K562 (cell line): ENCODE measurements around the gene FRAT1. TPM values are rescaled to one million over a fixed set of nuclear protein-coding genes. Genes with fewer than 3 reads are reported as not detected.

Experiments
- BCL6 ChIP-seq: fragments of 250-450 bp; sonication (Bioruptor Pico); IDR thresholded peaks from 2 replicates; pipeline ENCODE4 v1.4.0; 2020
- E2F6 ChIP-seq, 2 experiments: IDR thresholded peaks; 2 replicates each; pipeline ENCODE4 v1.6.1; 2011; ENCODE audit warnings: borderline replicate concordance in 1 of 2, control low read depth in 1 of 2, low read depth in 1 of 2, low read length in 1 of 2, mild to moderate bottlenecking in 1 of 2, mixed read lengths in 1 of 2, moderate library complexity in 1 of 2; ENCODE audit not compliant: insufficient read depth in 1 of 2, insufficient read length in 1 of 2, poor library complexity in 1 of 2, severe bottlenecking in 1 of 2; ENCODE audit errors: extremely low read depth in 1 of 2
- ETS2 ChIP-seq: IDR thresholded peaks from 2 replicates; pipeline ENCODE4 v1.6.1; 2016; ENCODE audit warnings: borderline replicate concordance, missing genetic modification characterization, mild to moderate bottlenecking, moderate library complexity, missing compliant biosample characterization; ENCODE audit not compliant: poor library complexity, severe bottlenecking
- FOXP1 ChIP-seq: sonication (generic); formaldehyde crosslinking; IDR thresholded peaks from 2 replicates; pipeline ENCODE4 v1.8.0; 2022; ENCODE audit warnings: mild to moderate bottlenecking, missing genetic modification reagents
- FOXP4 ChIP-seq: sonication (generic); formaldehyde crosslinking; IDR thresholded peaks from 2 replicates; pipeline ENCODE4 v1.8.0; 2022; ENCODE audit warnings: mild to moderate bottlenecking, missing genetic modification reagents, borderline replicate concordance
- JUND ChIP-seq, 2 experiments: IDR thresholded peaks; 2 replicates in 1 of 2; 3 replicates in 1 of 2; pipeline ENCODE4 v1.6.1; 2011; ENCODE audit warnings: borderline replicate concordance in 2 of 2, low read depth in 2 of 2, low read length in 2 of 2, improper control_type of control experiment in 1 of 2, missing biosample characterization in 1 of 2, missing genetic modification characterization in 1 of 2, missing genetic modification reagents in 1 of 2
- NUFIP1 ChIP-seq: fragments of 450-650 bp; IDR thresholded peaks from 2 replicates; pipeline ENCODE4 v1.6.1; 2018; ENCODE audit not compliant: partially characterized antibody
- POLR2H ChIP-seq: IDR thresholded peaks from 2 replicates; pipeline ENCODE4 v1.6.1; 2016; ENCODE audit warnings: missing genetic modification characterization, low read depth, mild to moderate bottlenecking, control low read depth, missing compliant biosample characterization, moderate library complexity
- SP2 ChIP-seq: IDR thresholded peaks from 2 replicates; pipeline ENCODE4 v1.6.1; 2011; ENCODE audit warnings: mild to moderate bottlenecking, low read depth, low read length, moderate library complexity; ENCODE audit not compliant: poor library complexity, severe bottlenecking; ENCODE audit errors: extremely low read depth
- THRB ChIP-seq: fragments of 450-650 bp; formaldehyde crosslinking; conservative IDR thresholded peaks from 2 replicates; pipeline ENCODE4 v1.4.0; 2022; ENCODE audit warnings: mild to moderate bottlenecking, missing genetic modification characterization
- ZSCAN32 ChIP-seq: fragments of 450-650 bp; formaldehyde crosslinking; IDR thresholded peaks from 2 replicates; pipeline ENCODE4 v1.4.0; 2020; ENCODE audit warnings: mild to moderate bottlenecking, moderate library complexity
- polyA plus RNA-seq, 8 experiments: library from polyadenylated mRNA; depleted of rRNA in 4 of 8; stranded (reverse) in 5 of 8; unstranded in 3 of 8; fragments of >200 nt; fragmentation: Nextera tagmentation in 2 of 8; fragmentation: Illumina TruSeq in 1 of 8; extraction: Ambion mirVana in 2 of 8; extraction: Trizol in 1 of 8; gene quantifications; 2 replicates each; pipeline versions ENCODE4 v1.2.1 to v1.2.3, GENCODE V29; 2011 to 2014; ENCODE audit warnings: inconsistent platforms in 1 of 8, missing spikeins in 1 of 8
- total RNA-seq, 7 experiments: library from RNA; depleted of rRNA in 6 of 7; stranded (reverse); fragments of >200 nt in 6 of 7; fragmentation: Illumina TruSeq in 2 of 7; extraction: Trizol in 2 of 7; gene quantifications; 2 replicates each; pipeline versions ENCODE4 v1.2.1 to v1.2.3, GENCODE V29; 2011 to 2021; ENCODE audit warnings: low replicate concordance in 1 of 7
- TF ChIP-seq, protein P1 (sequence below): sonication (generic); formaldehyde crosslinking; IDR thresholded peaks from 2 replicates; pipeline ENCODE4 v1.8.1; 2022; ENCODE audit warnings: missing genetic modification reagents
- TF ChIP-seq, protein P2 (sequence below), 2 experiments: fragments of 450-650 bp in 1 of 2; IDR thresholded peaks; 2 replicates each; pipeline ENCODE4 v1.6.1; 2011 to 2017; ENCODE audit warnings: low read depth in 2 of 2, antibody characterized with exemption in 1 of 2, borderline replicate concordance in 1 of 2, low read length in 1 of 2, mild to moderate bottlenecking in 1 of 2, mixed read lengths in 1 of 2; ENCODE audit not compliant: control insufficient read depth in 1 of 2

Gene FRAT1
- total and polyA plus RNA-seq, 9 of the 15 experiments (the other 6 are each of a cell fraction or from before 2014, with no cell fraction given) = 0.11 to 4.6 (median 1.4) TPM

GRCh38 chr10:97334370-97335175, 15.5 kb downstream of the FRAT1 start, which contains the start of gene FRAT2 (continued):
- TF ChIP-seq E2F6 (IDR thresholded peaks at IDR 0.05; ENCODE audit: borderline replicate concordance in 1 of 2, extremely low read depth in 1 of 2, insufficient read depth in 1 of 2, insufficient read length in 1 of 2, low read depth in 1 of 2, low read length in 1 of 2, poor library complexity in 1 of 2, severe bottlenecking in 1 of 2) (peak; percentile 85 to 97), JUND (IDR thresholded peaks at IDR 0.05; ENCODE audit: borderline replicate concordance, low read depth, low read length) (peak; percentile 95), JUND (tag; IDR thresholded peaks at IDR 0.05; ENCODE audit: borderline replicate concordance, low read depth, low read length) (no peak; the same call in 2 of the 3 replicates), ZSCAN32 (CRISPR knock-in tag) (no peak), BCL6 (CRISPR knock-in tag) (no peak), ETS2 (tag) (no peak), POLR2H (no peak; the same call in 1 of the 2 replicates), THRB (CRISPR knock-in tag) (no peak), FOXP1 (CRISPR knock-in tag) (peak; percentile 87), SP2 (no peak), FOXP4 (CRISPR knock-in tag) (peak; percentile 59; the same call in 1 of the 2 replicates), NUFIP1 (peak; percentile 73)
- TF ChIP-seq, protein P1, sequence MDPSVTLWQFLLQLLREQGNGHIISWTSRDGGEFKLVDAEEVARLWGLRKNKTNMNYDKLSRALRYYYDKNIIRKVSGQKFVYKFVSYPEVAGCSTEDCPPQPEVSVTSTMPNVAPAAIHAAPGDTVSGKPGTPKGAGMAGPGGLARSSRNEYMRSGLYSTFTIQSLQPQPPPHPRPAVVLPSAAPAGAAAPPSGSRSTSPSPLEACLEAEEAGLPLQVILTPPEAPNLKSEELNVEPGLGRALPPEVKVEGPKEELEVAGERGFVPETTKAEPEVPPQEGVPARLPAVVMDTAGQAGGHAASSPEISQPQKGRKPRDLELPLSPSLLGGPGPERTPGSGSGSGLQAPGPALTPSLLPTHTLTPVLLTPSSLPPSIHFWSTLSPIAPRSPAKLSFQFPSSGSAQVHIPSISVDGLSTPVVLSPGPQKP (CRISPR knock-in tag) = no peak
- TF ChIP-seq, protein P2, sequence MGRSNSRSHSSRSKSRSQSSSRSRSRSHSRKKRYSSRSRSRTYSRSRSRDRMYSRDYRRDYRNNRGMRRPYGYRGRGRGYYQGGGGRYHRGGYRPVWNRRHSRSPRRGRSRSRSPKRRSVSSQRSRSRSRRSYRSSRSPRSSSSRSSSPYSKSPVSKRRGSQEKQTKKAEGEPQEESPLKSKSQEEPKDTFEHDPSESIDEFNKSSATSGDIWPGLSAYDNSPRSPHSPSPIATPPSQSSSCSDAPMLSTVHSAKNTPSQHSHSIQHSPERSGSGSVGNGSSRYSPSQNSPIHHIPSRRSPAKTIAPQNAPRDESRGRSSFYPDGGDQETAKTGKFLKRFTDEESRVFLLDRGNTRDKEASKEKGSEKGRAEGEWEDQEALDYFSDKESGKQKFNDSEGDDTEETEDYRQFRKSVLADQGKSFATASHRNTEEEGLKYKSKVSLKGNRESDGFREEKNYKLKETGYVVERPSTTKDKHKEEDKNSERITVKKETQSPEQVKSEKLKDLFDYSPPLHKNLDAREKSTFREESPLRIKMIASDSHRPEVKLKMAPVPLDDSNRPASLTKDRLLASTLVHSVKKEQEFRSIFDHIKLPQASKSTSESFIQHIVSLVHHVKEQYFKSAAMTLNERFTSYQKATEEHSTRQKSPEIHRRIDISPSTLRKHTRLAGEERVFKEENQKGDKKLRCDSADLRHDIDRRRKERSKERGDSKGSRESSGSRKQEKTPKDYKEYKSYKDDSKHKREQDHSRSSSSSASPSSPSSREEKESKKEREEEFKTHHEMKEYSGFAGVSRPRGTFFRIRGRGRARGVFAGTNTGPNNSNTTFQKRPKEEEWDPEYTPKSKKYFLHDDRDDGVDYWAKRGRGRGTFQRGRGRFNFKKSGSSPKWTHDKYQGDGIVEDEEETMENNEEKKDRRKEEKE (IDR thresholded peaks at IDR 0.05; ENCODE audit: borderline replicate concordance in 1 of 2, control insufficient read depth in 1 of 2, low read depth in 2 of 2, low read length in 1 of 2) = peak in 1 of 2 experiments; percentile 95; a peak in 2 of 4 replicates
